Effector CD8-positive, alpha-beta T cell (primary cell): ENCODE data around the gene GPR176.

Experiments
- DNase-seq: peaks from one replicate; lab custom pipeline; 2025; lab: John Stamatoyannopoulos, UW

GPR176 gene

DNA sequence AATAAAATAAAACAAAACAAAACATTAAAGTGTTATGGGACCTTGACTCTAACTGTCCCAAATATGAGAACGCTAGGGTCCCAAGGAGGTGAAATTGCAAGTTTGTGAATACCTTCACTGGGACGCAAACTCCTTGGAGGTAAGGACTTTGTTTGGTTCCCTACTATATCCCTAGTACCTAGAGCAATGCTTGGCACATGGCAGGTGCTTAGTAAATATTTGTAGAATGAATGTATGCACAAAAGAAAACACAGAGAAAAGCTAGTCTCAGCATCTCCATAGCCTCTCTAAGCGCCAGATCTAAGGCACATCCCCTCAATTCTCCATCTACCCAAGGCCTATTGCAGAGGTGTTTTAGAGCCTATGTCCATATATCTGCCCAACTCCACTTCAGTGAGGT lies 30.5 kb downstream of the GPR176 start:
- DNase-seq: no peak

DNA sequence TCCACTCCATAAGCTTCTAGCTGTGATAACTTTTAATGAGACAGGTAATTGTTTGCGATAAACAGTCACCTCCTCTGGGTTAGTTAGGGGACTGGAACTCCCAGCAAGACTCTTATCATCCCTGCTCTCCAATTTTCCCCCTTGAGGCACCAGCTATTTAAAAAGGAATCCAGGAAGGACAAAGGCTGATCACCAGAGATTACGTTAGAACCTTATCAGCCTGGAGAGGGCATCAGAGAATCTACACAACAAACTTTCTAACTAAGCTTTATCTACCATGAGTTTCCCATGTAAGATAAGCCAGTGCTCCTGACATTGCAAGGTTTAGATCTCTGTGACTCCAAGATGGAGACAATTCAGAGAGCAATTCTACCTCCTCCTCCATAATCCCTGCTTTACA lies 31.3 kb downstream of the GPR176 start:
- DNase-seq: no peak

DNA sequence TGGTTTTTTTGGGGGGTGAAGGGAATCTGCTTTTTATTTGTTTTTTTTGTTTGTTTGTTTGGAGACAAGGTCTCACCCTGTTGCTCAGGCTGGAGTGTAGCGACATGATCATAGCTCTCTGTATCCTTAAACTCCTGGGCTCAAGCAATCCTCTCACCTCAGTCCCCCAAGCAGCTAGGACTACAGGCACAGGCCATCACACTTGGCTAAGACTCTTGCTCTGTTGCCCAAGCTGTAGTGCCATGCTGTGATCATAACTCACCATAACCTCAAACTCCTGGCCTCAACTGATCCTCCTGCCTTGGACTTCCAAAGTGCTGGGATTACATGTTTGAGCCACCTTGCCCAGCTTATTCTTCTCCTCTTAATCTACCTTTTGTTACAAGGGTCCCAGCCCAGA lies 31.8 kb downstream of the GPR176 start:
- no peak for DNase-seq

GRCh38 chr15:39887832-39888231 lies 32.2 kb downstream of the GPR176 start:
- no peak for DNase-seq

DNA sequence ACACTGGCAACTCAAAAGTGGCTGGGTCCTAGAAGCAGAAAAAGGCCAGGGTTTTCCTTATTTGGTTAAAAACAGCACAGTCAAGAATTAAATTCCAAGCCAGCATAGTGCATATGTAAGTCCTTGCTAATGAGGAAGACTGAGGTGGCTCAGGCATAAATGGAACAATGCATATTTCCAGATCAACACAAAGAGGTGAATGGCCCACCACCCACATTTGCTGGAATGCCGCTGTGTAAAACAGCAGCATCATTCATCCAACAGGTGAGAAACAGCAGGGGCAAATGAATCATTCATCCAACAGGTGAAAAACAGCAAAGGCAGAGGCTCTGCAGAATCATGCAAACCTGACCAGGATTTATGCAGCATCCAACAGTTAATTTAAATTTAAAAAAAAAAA lies 32.9 kb downstream of the GPR176 start:
- DNase-seq: no peak

GRCh38 chr15:39886418-39886817 lies 33.6 kb downstream of the GPR176 start:
- DNase-seq: no peak

DNA sequence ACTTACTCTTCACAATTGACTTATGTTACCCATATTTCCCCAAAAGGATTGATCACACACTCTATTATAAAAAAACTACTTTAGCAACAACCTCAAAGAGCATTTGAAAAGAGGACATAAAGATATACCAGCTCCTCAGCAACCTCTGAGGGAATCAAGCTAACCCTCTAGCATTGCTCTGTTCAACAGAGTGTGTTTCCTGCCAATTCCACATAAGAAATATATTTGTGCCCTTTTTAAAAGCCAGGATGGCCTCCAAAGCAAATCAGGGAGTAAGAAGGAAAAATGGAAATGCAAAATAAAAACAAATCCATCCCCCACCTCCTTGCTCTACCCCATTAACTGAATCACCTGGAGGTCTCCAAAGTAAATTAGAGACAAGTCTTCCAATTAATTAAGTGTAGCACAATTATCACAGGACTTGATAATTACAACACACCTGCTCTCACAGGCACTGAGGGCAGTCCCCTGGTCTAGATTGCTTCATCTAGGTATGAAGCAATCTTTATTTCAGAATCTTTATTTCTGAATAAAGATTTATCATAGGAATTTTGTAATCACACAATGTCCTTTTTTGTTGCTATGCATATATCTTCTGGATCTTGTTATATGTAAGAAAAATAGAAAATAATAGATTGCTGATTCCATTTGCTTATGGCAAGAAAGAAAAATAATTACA lies 34.8 kb downstream of the GPR176 start:
- DNase-seq: no peak

DNA sequence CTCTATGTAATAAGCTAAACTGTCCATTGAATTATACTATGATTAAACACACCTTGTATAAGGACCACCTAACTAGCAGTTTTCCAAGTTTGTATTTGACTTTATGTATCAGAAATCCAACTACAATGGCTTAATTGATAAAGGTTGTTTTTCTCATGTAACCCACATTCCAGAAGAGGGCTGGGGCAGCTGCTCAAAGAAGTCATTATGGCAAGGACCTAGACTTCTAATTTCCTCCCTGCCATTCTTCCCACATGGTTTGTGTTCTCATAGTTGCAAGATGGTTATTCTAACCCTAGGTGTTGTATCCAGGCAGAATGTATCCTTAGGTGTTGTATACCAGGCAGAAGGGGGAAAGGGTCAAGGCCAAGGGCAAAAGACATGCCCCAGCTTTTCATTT lies 35.7 kb downstream of the GPR176 start:
- DNase-seq: no peak

DNA sequence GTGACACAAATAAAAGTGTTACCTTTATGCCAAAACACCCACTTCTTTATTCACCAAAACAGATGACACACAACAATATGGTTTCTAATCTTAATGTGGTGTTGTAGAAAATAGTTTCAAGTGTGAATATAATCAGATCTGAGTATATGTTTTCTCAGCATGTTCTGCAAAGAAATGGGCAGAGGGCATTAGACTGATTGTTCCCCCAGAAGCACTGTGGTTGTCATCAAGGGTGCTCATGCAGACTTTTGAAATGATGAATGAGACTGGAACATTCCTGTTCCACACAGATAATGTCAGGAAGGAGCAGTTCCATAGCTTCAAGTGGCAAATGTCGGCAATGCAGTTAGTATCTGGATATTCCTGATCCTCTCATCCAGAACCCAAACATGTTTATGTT lies 37.5 kb downstream of the GPR176 start:
- DNase-seq: no peak

- no peak for DNase-seq
These were observed 38.3 kb downstream of the GPR176 start for GRCh38 chr15:39881790-39882189.

- DNase-seq: no peak
These were observed 39.2 kb downstream of the GPR176 start for GRCh38 chr15:39880718-39881387.

GRCh38 chr15:39878406-39878785 lies 41.7 kb downstream of the GPR176 start:
- no peak for DNase-seq

DNA sequence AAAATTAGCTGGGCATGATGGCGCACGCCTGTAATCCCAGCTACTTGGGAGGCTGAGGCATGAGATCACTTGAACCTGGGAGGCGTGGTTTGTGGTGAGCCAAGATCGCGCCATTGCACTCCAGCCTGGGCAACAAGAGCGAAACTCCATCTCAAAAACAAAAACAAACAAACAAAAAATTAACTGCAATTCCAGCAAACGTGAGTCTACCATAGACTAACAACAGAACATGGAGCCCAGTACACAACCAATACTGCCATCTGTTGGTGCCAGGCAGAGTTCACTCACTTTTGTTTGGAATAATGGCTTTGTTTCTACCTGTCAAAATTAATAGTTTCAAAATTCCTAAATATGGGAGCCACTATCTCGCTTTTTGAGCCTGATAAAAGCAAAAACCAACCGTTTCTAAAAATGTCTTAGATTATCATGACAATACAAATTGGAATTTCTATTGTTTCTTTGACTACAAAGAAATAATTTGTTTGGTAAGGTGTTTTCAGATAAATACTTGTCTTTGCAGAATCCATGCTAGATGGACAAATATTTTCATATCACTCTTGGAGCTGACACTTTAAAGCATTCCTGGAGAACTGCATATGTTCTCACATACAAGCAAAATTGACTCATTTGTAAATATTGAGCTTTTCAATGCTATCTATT lies 45.0 kb downstream of the GPR176 start:
- no peak for DNase-seq

- DNase-seq: no peak
These were observed 46.1 kb downstream of the GPR176 start for GRCh38 chr15:39873978-39874377.

- no peak for DNase-seq
These were observed 49.5 kb downstream of the GPR176 start for GRCh38 chr15:39870537-39870936.

- DNase-seq: no peak
These were observed 50.1 kb downstream of the GPR176 start for GRCh38 chr15:39869858-39870515.

DNA sequence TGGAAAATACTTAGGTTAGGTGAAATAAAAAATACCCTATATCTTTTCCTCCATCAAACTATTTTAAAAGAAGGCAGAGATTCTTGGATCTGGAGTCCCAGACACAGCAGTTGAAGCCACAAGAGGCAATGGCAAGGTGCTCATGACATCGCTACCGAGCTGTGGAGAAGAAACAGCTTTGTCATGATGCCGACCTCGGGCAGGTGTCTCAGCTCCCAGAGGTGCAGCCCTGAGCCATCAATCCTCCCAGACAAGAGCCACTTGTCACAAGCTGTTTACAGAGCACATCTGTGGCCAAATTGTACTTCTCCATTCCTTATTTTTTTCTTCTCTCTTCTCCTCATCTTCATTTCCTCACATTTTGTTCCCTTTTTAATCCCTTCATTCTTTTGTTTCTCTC lies 50.8 kb downstream of the GPR176 start:
- DNase-seq: no peak

DNA sequence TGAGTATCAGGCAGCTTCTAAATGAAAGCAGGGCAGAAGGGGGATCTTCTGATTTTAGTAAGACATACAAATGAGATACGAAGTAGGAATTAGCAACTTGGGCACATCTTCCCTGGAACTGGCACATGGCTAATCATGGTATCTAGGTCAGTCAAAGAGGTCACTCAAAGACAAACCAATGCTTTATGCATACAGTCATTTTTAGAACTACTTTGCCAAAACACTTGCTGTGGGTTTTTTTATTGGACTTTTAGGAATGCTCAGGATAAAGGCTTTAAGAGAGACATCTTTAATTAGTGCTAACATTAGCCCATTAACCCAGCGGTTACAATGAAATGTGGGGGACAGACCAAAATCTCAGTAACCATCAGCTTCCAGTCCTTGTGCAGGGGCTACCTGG lies 51.7 kb downstream of the GPR176 start:
- DNase-seq: no peak

DNA sequence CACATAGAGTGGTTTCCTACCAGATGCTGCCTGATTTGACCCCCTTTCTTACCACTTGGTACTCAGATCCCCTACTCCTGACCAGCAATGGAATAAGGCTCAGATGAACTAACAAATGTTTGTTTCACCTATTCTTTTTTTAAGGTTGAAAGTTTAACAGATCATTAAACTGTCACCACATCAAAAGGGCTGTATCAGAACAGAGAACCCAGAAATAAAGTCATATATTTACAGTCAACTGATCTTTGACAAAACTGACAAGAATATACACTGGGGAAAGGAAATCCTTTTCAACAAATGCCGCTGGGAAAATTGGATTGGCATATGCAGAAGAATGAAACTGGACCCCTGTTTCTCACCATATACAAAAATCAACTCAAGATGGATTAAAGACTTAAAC lies 56.0 kb downstream of the GPR176 start:
- DNase-seq: no peak

- DNase-seq: no peak
These were observed 59.2 kb downstream of the GPR176 start for GRCh38 chr15:39860871-39861270.

GRCh38 chr15:39860200-39860599 lies 59.9 kb downstream of the GPR176 start:
- no peak for DNase-seq

GRCh38 chr15:39859636-39860035 lies 60.4 kb downstream of the GPR176 start:
- DNase-seq: no peak

GRCh38 chr15:39857132-39857531 lies 62.9 kb downstream of the GPR176 start:
- DNase-seq: no peak
